ENCODE measurements around the gene SIGLEC10. TPM values are rescaled to one million over a fixed set of nuclear protein-coding genes. Genes with fewer than 3 reads are reported as not detected.

The SIGLEC10 gene
- total and polyA plus RNA-seq, 9 of the 15 experiments (the other 6 are each of a cell fraction or from before 2014, with no cell fraction given), result 0.10 to 1.8 (median 0.82) TPM

GRCh38 chr19:51367565-51368365 is 49.7 kb downstream of the SIGLEC10 start (continued):
- TF ChIP-seq, protein P1, sequence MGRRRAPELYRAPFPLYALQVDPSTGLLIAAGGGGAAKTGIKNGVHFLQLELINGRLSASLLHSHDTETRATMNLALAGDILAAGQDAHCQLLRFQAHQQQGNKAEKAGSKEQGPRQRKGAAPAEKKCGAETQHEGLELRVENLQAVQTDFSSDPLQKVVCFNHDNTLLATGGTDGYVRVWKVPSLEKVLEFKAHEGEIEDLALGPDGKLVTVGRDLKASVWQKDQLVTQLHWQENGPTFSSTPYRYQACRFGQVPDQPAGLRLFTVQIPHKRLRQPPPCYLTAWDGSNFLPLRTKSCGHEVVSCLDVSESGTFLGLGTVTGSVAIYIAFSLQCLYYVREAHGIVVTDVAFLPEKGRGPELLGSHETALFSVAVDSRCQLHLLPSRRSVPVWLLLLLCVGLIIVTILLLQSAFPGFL (CRISPR knock-in tag; IDR thresholded peaks at IDR 0.05), result no peak
- TF ChIP-seq, protein P2, sequence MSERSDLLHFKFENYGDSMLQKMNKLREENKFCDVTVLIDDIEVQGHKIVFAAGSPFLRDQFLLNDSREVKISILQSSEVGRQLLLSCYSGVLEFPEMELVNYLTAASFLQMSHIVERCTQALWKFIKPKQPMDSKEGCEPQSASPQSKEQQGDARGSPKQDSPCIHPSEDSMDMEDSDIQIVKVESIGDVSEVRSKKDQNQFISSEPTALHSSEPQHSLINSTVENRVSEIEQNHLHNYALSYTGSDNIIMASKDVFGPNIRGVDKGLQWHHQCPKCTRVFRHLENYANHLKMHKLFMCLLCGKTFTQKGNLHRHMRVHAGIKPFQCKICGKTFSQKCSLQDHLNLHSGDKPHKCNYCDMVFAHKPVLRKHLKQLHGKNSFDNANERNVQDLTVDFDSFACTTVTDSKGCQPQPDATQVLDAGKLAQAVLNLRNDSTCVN (CRISPR knock-in tag; IDR thresholded peaks at IDR 0.05), result 0 out of 2 replicates have a peak, but pooled peaks have one; percentile 15
- TF ChIP-seq, protein P3, sequence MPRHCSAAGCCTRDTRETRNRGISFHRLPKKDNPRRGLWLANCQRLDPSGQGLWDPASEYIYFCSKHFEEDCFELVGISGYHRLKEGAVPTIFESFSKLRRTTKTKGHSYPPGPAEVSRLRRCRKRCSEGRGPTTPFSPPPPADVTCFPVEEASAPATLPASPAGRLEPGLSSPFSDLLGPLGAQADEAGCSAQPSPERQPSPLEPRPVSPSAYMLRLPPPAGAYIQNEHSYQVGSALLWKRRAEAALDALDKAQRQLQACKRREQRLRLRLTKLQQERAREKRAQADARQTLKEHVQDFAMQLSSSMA (CRISPR knock-in tag; IDR thresholded peaks at IDR 0.05), result 0 out of 2 replicates have a peak, but pooled peaks have one; percentile 66
- TF ChIP-seq ZNF197 (CRISPR knock-in tag; IDR thresholded peaks at IDR 0.05; ENCODE audit: low read depth) (no peak), NCOR1 (IDR thresholded peaks at IDR 0.05) (peak; percentile 60), HBP1 (CRISPR knock-in tag; IDR thresholded peaks at IDR 0.05) (no peak), ZNF778 (CRISPR knock-in tag; IDR thresholded peaks at IDR 0.05) (no peak), ZNF224 (CRISPR knock-in tag; IDR thresholded peaks at IDR 0.05) (no peak), PKNOX1 (IDR thresholded peaks at IDR 0.05) (peak; percentile 85), ZBTB5 (IDR thresholded peaks at IDR 0.05) (no peak), ETV1 (tag; conservative IDR thresholded peaks at IDR 0.05; ENCODE audit: low read depth) (peak; percentile 90), SIN3B (IDR thresholded peaks at IDR 0.05; ENCODE audit: low read depth) (peak; percentile 51; the same call in 1 of the 2 replicates), PHF21A (IDR thresholded peaks at IDR 0.05; ENCODE audit: borderline replicate concordance, low read depth) (peak; percentile 51; the same call in 1 of the 2 replicates), FOXJ2 (tag; IDR thresholded peaks at IDR 0.05) (no peak), TAF1 (IDR thresholded peaks at IDR 0.05; ENCODE audit: control insufficient read depth, extremely low read depth, insufficient read depth, low read length, severe bottlenecking) (peak; percentile 67), TARDBP (IDR thresholded peaks at IDR 0.05) (no peak; the same call in 1 of the 2 replicates), ZNF146 (CRISPR knock-in tag; IDR thresholded peaks at IDR 0.05; ENCODE audit: unreplicated experiment) (no peak), ESRRA (IDR thresholded peaks at IDR 0.05; ENCODE audit: borderline replicate concordance, low read depth) (0 out of 2 replicates have a peak, but pooled peaks have one; percentile 61), TCF7L2 (IDR thresholded peaks at IDR 0.05; ENCODE audit: low read depth, low read length) (no peak), ARNT (IDR thresholded peaks at IDR 0.05) (no peak), MTA1 (IDR thresholded peaks at IDR 0.05; ENCODE audit: borderline replicate concordance) (no peak)

Data from K562 (cell line).